ENCODE measurements around the gene NKX2-8. TPM values are rescaled to one million over a fixed set of nuclear protein-coding genes. Genes with fewer than 3 reads are reported as not detected.

Gene NKX2-8
- total RNA-seq = not detected

- Mint-ChIP-seq H3K27me3 (peaks cover 78% of the 10 kb centered on the region), H3K36me3 (no peaks in the 10 kb centered on the region), H3K27ac (peak within 1 kb of the TSS; percentile 49), H3K9me3 (ENCODE audit: low read depth) (no peaks in the 10 kb centered on the region), H3K4me3 (no peak within 1 kb of the TSS), H3K4me1 (no peaks in the 10 kb centered on the region)
- CTCF ChIA-PET = no interaction called here
- ATAC-seq (no peak), DNase-seq (no peak)
Measured at GRCh38 chr14:36582011-36582873, at the start of gene NKX2-8. Gene NKX2-8, minus strand, starts transcription at chr14:36582614. Its CDS starts 225 bp downstream, at chr14:36582389.

GRCh38 chr14:36627981-36628380, 45.6 kb upstream of the NKX2-8 start:
- Mint-ChIP-seq H3K36me3 (no peaks in the 10 kb centered on the region), H3K27ac (no peak overlapping the region), H3K27me3 (peaks cover 2% of the 10 kb centered on the region), H3K4me3 (no peak overlapping the region), H3K9me3 (ENCODE audit: low read depth) (no peaks in the 10 kb centered on the region), H3K4me1 (no peaks in the 10 kb centered on the region)
- DNase-seq = no peak
- CTCF ChIA-PET = no interaction called here
- no peak for ATAC-seq

- CTCF ChIA-PET = no interaction called here
- Mint-ChIP-seq H3K27ac (no peak overlapping the region), H3K36me3 (no peaks in the 10 kb centered on the region), H3K27me3 (no peaks in the 10 kb centered on the region), H3K4me1 (no peaks in the 10 kb centered on the region), H3K4me3 (no peak overlapping the region), H3K9me3 (ENCODE audit: low read depth) (no peaks in the 10 kb centered on the region)
- DNase-seq = no peak
- no peak for ATAC-seq
Measured at GRCh38 chr14:36626151-36626550, 43.7 kb upstream of the NKX2-8 start.

- Mint-ChIP-seq H3K36me3 (no peaks in the 10 kb centered on the region), H3K27ac (no peak overlapping the region), H3K9me3 (ENCODE audit: low read depth) (no peaks in the 10 kb centered on the region), H3K4me1 (no peaks in the 10 kb centered on the region), H3K4me3 (no peak overlapping the region), H3K27me3 (no peaks in the 10 kb centered on the region)
- CTCF ChIA-PET = no interaction called here
- no peak for ATAC-seq
- DNase-seq = no peak
Measured at GRCh38 chr14:36625436-36625835, 43.0 kb upstream of the NKX2-8 start.

GRCh38 chr14:36625014-36625413, 42.6 kb upstream of the NKX2-8 start:
- Mint-ChIP-seq H3K4me1 (no peaks in the 10 kb centered on the region), H3K27me3 (no peaks in the 10 kb centered on the region), H3K9me3 (ENCODE audit: low read depth) (no peaks in the 10 kb centered on the region), H3K36me3 (no peaks in the 10 kb centered on the region), H3K27ac (no peak overlapping the region), H3K4me3 (no peak overlapping the region)
- DNase-seq = no peak
- no peak for ATAC-seq
- CTCF ChIA-PET = no interaction called here

GRCh38 chr14:36619853-36620252, 37.4 kb upstream of the NKX2-8 start:
- no peaks in the 10 kb centered on the region for H3K9me3 Mint-ChIP-seq (ENCODE audit: low read depth)
- no peak for ATAC-seq
- no peaks in the 10 kb centered on the region for H3K4me1 Mint-ChIP-seq
- H3K4me3 Mint-ChIP-seq = no peak overlapping the region
- DNase-seq = no peak
- peaks cover 2% of the 10 kb centered on the region for H3K27me3 Mint-ChIP-seq
- CTCF ChIA-PET = no interaction called here
- H3K36me3 Mint-ChIP-seq = no peaks in the 10 kb centered on the region
- H3K27ac Mint-ChIP-seq = no peak overlapping the region

- Mint-ChIP-seq H3K27me3 (peaks cover 2% of the 10 kb centered on the region), H3K4me3 (no peak overlapping the region), H3K36me3 (no peaks in the 10 kb centered on the region), H3K27ac (no peak overlapping the region), H3K9me3 (ENCODE audit: low read depth) (no peaks in the 10 kb centered on the region), H3K4me1 (no peaks in the 10 kb centered on the region)
- CTCF ChIA-PET = no interaction called here
- ATAC-seq = no peak
- no peak for DNase-seq
Measured at GRCh38 chr14:36619131-36619530, 36.7 kb upstream of the NKX2-8 start.

- DNase-seq = no peak
- H3K27me3 Mint-ChIP-seq = peaks cover 2% of the 10 kb centered on the region
- no peak overlapping the region for H3K27ac Mint-ChIP-seq
- no peak for ATAC-seq
- CTCF ChIA-PET = no interaction called here
- no peaks in the 10 kb centered on the region for H3K4me1 Mint-ChIP-seq
- H3K9me3 Mint-ChIP-seq (ENCODE audit: low read depth) = no peaks in the 10 kb centered on the region
- H3K4me3 Mint-ChIP-seq = no peak overlapping the region
- no peaks in the 10 kb centered on the region for H3K36me3 Mint-ChIP-seq
Measured at GRCh38 chr14:36618641-36619040, 36.2 kb upstream of the NKX2-8 start.

GRCh38 chr14:36617824-36618223, 35.4 kb upstream of the NKX2-8 start:
- CTCF ChIA-PET = no interaction called here
- no peaks in the 10 kb centered on the region for H3K36me3 Mint-ChIP-seq
- ATAC-seq (no peak), DNase-seq (no peak)
- H3K4me1 Mint-ChIP-seq = no peaks in the 10 kb centered on the region
- H3K9me3 Mint-ChIP-seq (ENCODE audit: low read depth) = no peaks in the 10 kb centered on the region
- H3K4me3 Mint-ChIP-seq = no peak overlapping the region
- H3K27me3 Mint-ChIP-seq = peaks cover 2% of the 10 kb centered on the region
- H3K27ac Mint-ChIP-seq = no peak overlapping the region

GRCh38 chr14:36605506-36605857, 23.1 kb upstream of the NKX2-8 start:
- DNase-seq (no peak), ATAC-seq (no peak)
- Mint-ChIP-seq H3K9me3 (ENCODE audit: low read depth) (no peaks in the 10 kb centered on the region), H3K36me3 (no peaks in the 10 kb centered on the region), H3K27ac (no peak overlapping the region), H3K4me1 (no peaks in the 10 kb centered on the region), H3K27me3 (no peaks in the 10 kb centered on the region), H3K4me3 (no peak overlapping the region)
- CTCF ChIA-PET = interaction anchor here (0.6 to 2.4 kb wide), 4 partner anchors 51 to 536 kb away, joined by 3 to 18 read pairs (median 4); no protein-coding TSS in a partner anchor

GRCh38 chr14:36604757-36605505, 22.5 kb upstream of the NKX2-8 start:
- no peaks in the 10 kb centered on the region for H3K4me1 Mint-ChIP-seq
- DNase-seq = peak; percentile 50
- H3K36me3 Mint-ChIP-seq = no peaks in the 10 kb centered on the region

GRCh38 chr14:36600431-36600830, 18.0 kb upstream of the NKX2-8 start:
- DNase-seq (no peak), ATAC-seq (no peak)
- CTCF ChIA-PET = interaction anchor here (1.2 kb wide), 1 partner anchor 45 kb away, joined by 3 read pairs; no protein-coding TSS in a partner anchor
- H3K36me3 Mint-ChIP-seq = no peaks in the 10 kb centered on the region
- no peaks in the 10 kb centered on the region for H3K9me3 Mint-ChIP-seq (ENCODE audit: low read depth)
- H3K27ac Mint-ChIP-seq = no peak overlapping the region
- no peak overlapping the region for H3K4me3 Mint-ChIP-seq
- no peaks in the 10 kb centered on the region for H3K4me1 Mint-ChIP-seq
- peaks cover 6% of the 10 kb centered on the region for H3K27me3 Mint-ChIP-seq

More at GRCh38 chr14:36604757-36605505, 22.5 kb upstream of the NKX2-8 start:
- CTCF ChIA-PET = interaction anchor here (0.6 to 2.4 kb wide), 7 partner anchors 11 to 750 kb away, joined by 3 to 18 read pairs (median 3); no protein-coding TSS in a partner anchor
- peaks cover 3% of the 10 kb centered on the region for H3K27me3 Mint-ChIP-seq
- no peak overlapping the region for H3K27ac Mint-ChIP-seq
- H3K9me3 Mint-ChIP-seq (ENCODE audit: low read depth) = no peaks in the 10 kb centered on the region
- no peak overlapping the region for H3K4me3 Mint-ChIP-seq
- no peak for ATAC-seq

- Mint-ChIP-seq H3K9me3 (ENCODE audit: low read depth) (no peaks in the 10 kb centered on the region), H3K27me3 (peaks cover 63% of the 10 kb centered on the region), H3K4me3 (no peak overlapping the region)
Measured at GRCh38 chr14:36591482-36591881, 9.1 kb upstream of the NKX2-8 start.

GRCh38 chr14:36588788-36589187, 6.4 kb upstream of the NKX2-8 start:
- Mint-ChIP-seq H3K36me3 (no peaks in the 10 kb centered on the region), H3K4me1 (no peaks in the 10 kb centered on the region), H3K9me3 (ENCODE audit: low read depth) (no peaks in the 10 kb centered on the region), H3K4me3 (no peak overlapping the region), H3K27ac (no peak overlapping the region), H3K27me3 (peaks cover 75% of the 10 kb centered on the region)
- CTCF ChIA-PET = interaction anchor here (0.7 kb wide), 1 partner anchor 35 kb away, joined by 6 read pairs; no protein-coding TSS in a partner anchor
- ATAC-seq = no peak
- DNase-seq = no peak

More at GRCh38 chr14:36591482-36591881, 9.1 kb upstream of the NKX2-8 start:
- Mint-ChIP-seq H3K36me3 (no peaks in the 10 kb centered on the region), H3K4me1 (no peaks in the 10 kb centered on the region), H3K27ac (no peak overlapping the region)
- CTCF ChIA-PET = no interaction called here
- DNase-seq (no peak), ATAC-seq (no peak)
